SK-N-SH (cell line): ENCODE measurements around the gene CCDC178.

Experiments used
- CTCF ChIP-seq: fragments of 200-600 bp; sonication (generic); IDR thresholded peaks from 2 replicates; pipeline ENCODE4 v1.6.1; 2017; ENCODE audit warnings: antibody characterized with exemption, mild to moderate bottlenecking, moderate library complexity
- JUND ChIP-seq: IDR thresholded peaks from 2 replicates; pipeline ENCODE4 v1.4.0; 2012
- MXI1 ChIP-seq: IDR thresholded peaks from 2 replicates; pipeline ENCODE4 v1.6.1; 2012; ENCODE audit warnings: mild to moderate bottlenecking, low read depth, low read length, improper control_type of control experiment
- RXRA ChIP-seq: IDR thresholded peaks from 2 replicates; pipeline ENCODE4 v1.4.0; 2012; ENCODE audit warnings: low read depth, mild to moderate bottlenecking, borderline replicate concordance
- SMC3 ChIP-seq: IDR thresholded peaks from 2 replicates; pipeline ENCODE4 v1.6.1; 2012; ENCODE audit warnings: low read depth, low read length, improper control_type of control experiment
- TAF1 ChIP-seq: IDR thresholded peaks from 2 replicates; pipeline ENCODE4 v1.6.1; 2012; ENCODE audit warnings: low read depth, mild to moderate bottlenecking, low read length, moderate library complexity, borderline replicate concordance
- TF ChIP-seq, protein P1 (sequence below): IDR thresholded peaks from 2 replicates; pipeline ENCODE4 v1.4.0; 2012; ENCODE audit warnings: low read depth

- TF ChIP-seq, protein P1, sequence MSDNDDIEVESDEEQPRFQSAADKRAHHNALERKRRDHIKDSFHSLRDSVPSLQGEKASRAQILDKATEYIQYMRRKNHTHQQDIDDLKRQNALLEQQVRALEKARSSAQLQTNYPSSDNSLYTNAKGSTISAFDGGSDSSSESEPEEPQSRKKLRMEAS: no peak
- TF ChIP-seq CTCF (no peak), MXI1 (no peak), RXRA (no peak), TAF1 (no peak), SMC3 (no peak), JUND (no peak)
Observed at GRCh38 chr18:33051407-33051806, 389.1 kb downstream of the CCDC178 start.
